Measurements from ENCODE around the gene TACC2.

The TACC2 gene

DNA sequence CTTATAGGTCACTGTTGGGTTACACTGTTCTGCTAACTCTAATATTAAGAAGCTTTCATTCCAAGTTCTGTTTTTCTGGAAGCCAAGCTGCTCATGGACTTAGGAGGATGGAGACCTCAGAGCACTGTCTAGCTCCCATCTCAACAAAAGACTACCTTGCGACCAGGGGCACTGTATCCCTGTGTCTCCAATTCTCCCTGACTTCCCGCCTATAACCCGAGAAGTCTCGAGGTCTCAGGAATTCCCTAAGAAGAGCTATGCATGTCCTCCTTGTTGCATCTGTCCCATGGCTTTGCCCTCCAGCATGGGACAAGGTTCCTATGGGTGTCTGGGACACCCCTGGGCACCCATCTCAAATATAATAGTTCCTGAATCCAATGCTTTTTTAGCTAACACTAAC lies 313.4 kb downstream of the TACC2 start:
- peak; percentile 18 for DNase-seq

DNA sequence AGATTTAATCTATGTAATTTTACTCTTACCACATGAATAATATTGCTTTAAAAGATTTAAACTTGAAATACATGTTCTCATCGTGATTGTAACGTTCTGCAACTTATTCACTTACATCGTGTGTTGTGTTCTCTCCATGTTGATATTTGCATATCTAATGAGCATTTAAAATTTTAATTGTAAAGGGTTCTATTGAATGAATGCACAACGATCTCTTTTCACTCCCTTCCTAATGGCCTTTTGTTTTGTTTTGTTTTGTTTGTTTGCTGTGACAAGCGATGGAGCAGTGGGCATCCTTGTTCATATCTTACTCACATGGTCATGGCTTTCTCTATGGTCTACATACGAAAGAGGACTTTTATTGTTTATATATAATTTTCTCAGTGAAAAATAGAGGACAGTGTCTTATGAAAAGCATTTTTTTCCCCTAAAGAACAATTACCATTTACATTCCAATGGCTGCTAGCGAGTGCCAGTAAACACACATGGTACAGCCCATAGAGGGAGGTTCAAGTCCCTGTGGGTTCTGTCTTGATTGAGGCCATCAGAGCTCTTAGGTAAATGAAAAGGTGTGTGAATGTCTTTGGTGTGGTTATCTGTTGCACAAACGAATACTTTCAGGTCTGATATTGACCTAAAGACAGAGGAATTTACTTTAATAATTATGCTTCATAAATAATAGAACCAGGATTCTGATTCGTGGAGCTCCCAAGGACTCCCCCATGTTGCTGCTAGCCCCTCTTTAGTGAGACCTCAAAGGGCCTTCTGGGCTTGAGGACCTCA lies 314.5 kb downstream of the TACC2 start:
- no peak for DNase-seq

Data from islet precursor cell (in vitro differentiated cells).